ENCODE measurements around the gene MTG2.

- TF ChIP-seq POLR2A (IDR thresholded peaks at IDR 0.05) (no peak), CTCF (IDR thresholded peaks at IDR 0.05) (no peak)
These were observed 15.0 kb downstream of the MTG2 start for GRCh38 chr20:62197801-62198200.
